GM03348 (cell line): ENCODE data around the gene USP17L10.
"Not testable (repeated sequence)": the region's sequence is repeated elsewhere in the genome, so short reads cannot be mapped to it uniquely, and the experiment has no call there.

Source experiments
- DNase-seq: peaks from one replicate; pipeline ENCODE4 v3.0.0; 2012; ENCODE audit warnings: low spot score

USP17L10 gene

GRCh38 chr4:9210357-9210756 is at the start of gene USP17L10:
Gene USP17L10 (plus strand): TSS chr4:9210657. CDS start chr4:9210657, 0 bp downstream.
- not testable (repeated sequence) for DNase-seq

GRCh38 chr4:9165990-9166389 is 44.5 kb upstream of the USP17L10 start:
- DNase-seq: not testable (repeated sequence)

- not testable (repeated sequence) for DNase-seq
Measured at GRCh38 chr4:9169791-9170459, 40.5 kb upstream of the USP17L10 start, which contains the start of gene FAM90A26. Gene FAM90A26 (plus strand): TSS chr4:9170409. CDS start chr4:9173173, 2,764 bp downstream.

- DNase-seq: not testable (repeated sequence)
Measured at GRCh38 chr4:9214701-9215100, 4.2 kb downstream of the USP17L10 start.

- DNase-seq: not testable (repeated sequence)
Measured at GRCh38 chr4:9215105-9215504, 4.6 kb downstream of the USP17L10 start, which contains the start of gene USP17L11. Gene USP17L11 (plus strand): TSS chr4:9215405. CDS start chr4:9215405, 0 bp downstream.

- not testable (repeated sequence) for DNase-seq
Measured at GRCh38 chr4:9219852-9220251, 9.4 kb downstream of the USP17L10 start, which contains the start of gene USP17L12. Gene USP17L12 (plus strand): TSS chr4:9220152. CDS start chr4:9220152, 0 bp downstream.

GRCh38 chr4:9224596-9224995 is 14.1 kb downstream of the USP17L10 start, which contains the start of gene USP17L13:
Gene USP17L13 (plus strand): TSS chr4:9224896. CDS start chr4:9224896, 0 bp downstream.
- not testable (repeated sequence) for DNase-seq

- DNase-seq: not testable (repeated sequence)
Measured at GRCh38 chr4:9230249-9230648, 19.8 kb downstream of the USP17L10 start.

GRCh38 chr4:9234085-9234484 is 23.6 kb downstream of the USP17L10 start, which contains the start of gene USP17L15:
Gene USP17L15 (plus strand): TSS chr4:9234385. CDS start chr4:9234385, 0 bp downstream.
- not testable (repeated sequence) for DNase-seq

GRCh38 chr4:9238461-9238860 is 28.0 kb downstream of the USP17L10 start:
- not testable (repeated sequence) for DNase-seq

- DNase-seq: not testable (repeated sequence)
Measured at GRCh38 chr4:9243579-9243978, 33.1 kb downstream of the USP17L10 start, which contains the start of gene USP17L17. Gene USP17L17 (plus strand): TSS chr4:9243879. CDS start chr4:9243879, 0 bp downstream.

- DNase-seq: not testable (repeated sequence)
Measured at GRCh38 chr4:9247953-9248680, 37.7 kb downstream of the USP17L10 start, which contains the start of gene USP17L18. Gene USP17L18 (plus strand): TSS chr4:9248630. CDS start chr4:9248630, 0 bp downstream.

- not testable (repeated sequence) for DNase-seq
Measured at GRCh38 chr4:9253078-9253477, 42.6 kb downstream of the USP17L10 start, which contains the start of gene USP17L19. Gene USP17L19 (plus strand): TSS chr4:9253378. CDS start chr4:9253378, 0 bp downstream.

GRCh38 chr4:9257824-9258223 is 47.4 kb downstream of the USP17L10 start, which contains the start of gene USP17L20:
Gene USP17L20 (plus strand): TSS chr4:9258124. CDS start chr4:9258124, 0 bp downstream.
- DNase-seq: not testable (repeated sequence)
